Panc1 (cell line): ENCODE measurements around the gene NOTUM. TPM values are rescaled to one million over a fixed set of nuclear protein-coding genes. Genes with fewer than 3 reads are reported as not detected.

ENCODE experiments used
- ATAC-seq: fragments of 200-7000 bp; cut with Tn5 transposase; 2 replicates; pipeline ENCODE4 v1.9.1; 2020; ENCODE audit warnings: mild to moderate bottlenecking, moderate library complexity
- BruUV-seq: library from RNA; stranded (reverse); fragments of 400-500 nt; replicated peaks from 2 replicates; lab custom pipeline; 2021; lab: Mats Ljungman, UMichigan
- CTCF ChIA-PET: fragments of 300-600 bp; sonication (Branson Sonifier 250); formaldehyde crosslinking; loops from one replicate; lab custom pipeline; 2022; ENCODE audit warnings: antibody characterized with exemption; lab: Charles Lee
- POLR2A ChIA-PET: fragments of 300-600 bp; sonication (Branson Sonifier 250); formaldehyde crosslinking; loops from one replicate; lab custom pipeline; 2022; ENCODE audit warnings: antibody characterized with exemption; lab: Charles Lee
- DNase-seq: peaks from one replicate; pipeline ENCODE4 v3.0.0-alpha.2; 2010; ENCODE audit warnings: low read depth, low spot score
- H3K27ac ChIP-seq: 2 replicates; pipeline ENCODE4 v1.5.1; 2011; ENCODE audit warnings: mild to moderate bottlenecking, low read length, inconsistent platforms
- H3K27me3 ChIP-seq: fragments of 200-500 bp; sonication (Bioruptor generic); 2 replicates; pipeline ENCODE4 v1.6.0; 2014; ENCODE audit warnings: low read length, inconsistent platforms; ENCODE audit not compliant: control insufficient read depth, insufficient read depth
- H3K36me3 ChIP-seq: fragments of 200-500 bp; sonication (Bioruptor generic); 2 replicates; pipeline ENCODE4 v1.5.1; 2014; ENCODE audit warnings: inconsistent platforms, mild to moderate bottlenecking, low read length, moderate library complexity; ENCODE audit not compliant: control insufficient read depth, insufficient read depth
- H3K4me1 ChIP-seq: 2 replicates; pipeline ENCODE4 v1.5.1; 2011; ENCODE audit warnings: inconsistent platforms, mild to moderate bottlenecking, low read length, moderate library complexity; ENCODE audit not compliant: control insufficient read depth, insufficient read depth
- H3K4me3 ChIP-seq, 2 experiments: 2 replicates each; pipeline ENCODE4 v1.5.1; 2011 to 2012; ENCODE audit warnings: low read depth in 2 of 2, low read length in 2 of 2, mild to moderate bottlenecking in 2 of 2, inconsistent platforms in 1 of 2, moderate library complexity in 1 of 2
- H3K9me3 ChIP-seq: fragments of 200-500 bp; sonication (Bioruptor generic); 2 replicates; pipeline ENCODE4 v1.5.1; 2014; ENCODE audit warnings: low read depth, mild to moderate bottlenecking, inconsistent platforms, low read length, moderate library complexity; ENCODE audit not compliant: control insufficient read depth, insufficient read depth
- POLR2AphosphoS5 ChIP-seq: IDR thresholded peaks from 2 replicates; pipeline ENCODE4 v1.6.1; 2012; ENCODE audit warnings: mild to moderate bottlenecking, low read depth, low read length, moderate library complexity
- SIN3A ChIP-seq: IDR thresholded peaks from 2 replicates; pipeline ENCODE4 v1.6.1; 2012; ENCODE audit warnings: low read depth, mild to moderate bottlenecking, low read length, moderate library complexity, borderline replicate concordance; ENCODE audit not compliant: insufficient read depth
- TCF7L2 ChIP-seq: IDR thresholded peaks from 2 replicates; pipeline ENCODE4 v1.6.1; 2011; ENCODE audit warnings: mild to moderate bottlenecking, low read depth, low read length, inconsistent platforms
- in situ Hi-C: cut with HindIII; loops from 2 replicates; pipeline ENCODE4 v1.10.0; 2016; ENCODE audit warnings: low sequenced_read_pairs, low pct_unique_long_range_greater_than_20kb
- intact Hi-C: fragments of 100-400 bp; cut with micrococcal nuclease; formaldehyde crosslinking; loops from one replicate; pipeline ENCODE4 v1.10.0; 2022; ENCODE audit not compliant: unreplicated experiment
- total RNA-seq: library from RNA; stranded (reverse); gene quantifications from one replicate; pipeline ENCODE4 v1.2.1, GENCODE V29; 2021; ENCODE audit not compliant: unreplicated experiment
- TF ChIP-seq, protein P1 (sequence below): fragments of 450-650 bp; IDR thresholded peaks from 2 replicates; pipeline ENCODE4 v1.5.1; 2017; ENCODE audit warnings: mild to moderate bottlenecking
- TF ChIP-seq, protein P2 (sequence below), 2 experiments: IDR thresholded peaks; 2 replicates each; pipeline ENCODE4 v1.6.1; 2011 to 2012; ENCODE audit warnings: low read depth in 2 of 2, control low read depth in 1 of 2, low read length in 1 of 2, mild to moderate bottlenecking in 1 of 2, moderate library complexity in 1 of 2; ENCODE audit not compliant: insufficient read depth in 1 of 2

Gene NOTUM
- total RNA-seq, 1 experiment from 2014 or later = 2.0 TPM

DNA sequence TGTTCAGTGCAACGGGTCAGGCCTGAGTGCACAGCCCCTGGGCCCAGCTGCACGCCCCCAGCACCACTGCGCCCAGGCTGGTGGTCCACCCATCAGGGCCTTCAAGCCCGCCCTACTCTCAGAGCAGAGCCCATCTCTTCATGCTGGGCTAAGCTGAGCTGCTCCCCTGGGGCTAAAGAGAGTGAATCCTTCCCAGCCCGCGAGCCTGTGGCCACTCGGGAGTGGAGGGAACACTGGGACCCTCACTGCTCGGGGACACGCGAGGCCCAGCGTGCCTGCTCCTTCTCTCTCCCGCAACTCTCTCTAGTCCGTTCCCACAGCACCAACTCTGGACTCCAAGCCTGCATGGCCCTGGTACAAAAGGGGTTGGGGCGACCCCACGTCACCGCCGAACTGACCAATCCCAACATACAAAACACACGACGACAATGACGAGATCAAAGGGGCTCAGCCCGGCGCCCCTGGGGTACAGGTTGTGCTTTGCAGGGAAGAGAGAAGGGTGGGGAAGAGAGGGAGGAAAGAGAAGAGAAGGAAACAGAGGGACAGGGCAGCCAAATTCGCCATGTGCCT is 38.9 kb downstream of the NOTUM start:
- Histone ChIP-seq H3K27ac (0 out of 2 replicates have a peak overlapping the region, but pooled peaks have one; percentile 45), H3K9me3 (no peaks in the 10 kb centered on the region), H3K4me1 (peaks cover 60% of the 10 kb centered on the region), H3K4me3 (no peak overlapping the region), H3K27me3 (no peaks in the 10 kb centered on the region), H3K36me3 (peaks cover 9% of the 10 kb centered on the region; the same call in 1 of the 2 replicates)
- intact Hi-C loops = no loop called here
- ChIA-PET POLR2A (no interaction called here), CTCF (no interaction called here)
- TF ChIP-seq, protein P1, sequence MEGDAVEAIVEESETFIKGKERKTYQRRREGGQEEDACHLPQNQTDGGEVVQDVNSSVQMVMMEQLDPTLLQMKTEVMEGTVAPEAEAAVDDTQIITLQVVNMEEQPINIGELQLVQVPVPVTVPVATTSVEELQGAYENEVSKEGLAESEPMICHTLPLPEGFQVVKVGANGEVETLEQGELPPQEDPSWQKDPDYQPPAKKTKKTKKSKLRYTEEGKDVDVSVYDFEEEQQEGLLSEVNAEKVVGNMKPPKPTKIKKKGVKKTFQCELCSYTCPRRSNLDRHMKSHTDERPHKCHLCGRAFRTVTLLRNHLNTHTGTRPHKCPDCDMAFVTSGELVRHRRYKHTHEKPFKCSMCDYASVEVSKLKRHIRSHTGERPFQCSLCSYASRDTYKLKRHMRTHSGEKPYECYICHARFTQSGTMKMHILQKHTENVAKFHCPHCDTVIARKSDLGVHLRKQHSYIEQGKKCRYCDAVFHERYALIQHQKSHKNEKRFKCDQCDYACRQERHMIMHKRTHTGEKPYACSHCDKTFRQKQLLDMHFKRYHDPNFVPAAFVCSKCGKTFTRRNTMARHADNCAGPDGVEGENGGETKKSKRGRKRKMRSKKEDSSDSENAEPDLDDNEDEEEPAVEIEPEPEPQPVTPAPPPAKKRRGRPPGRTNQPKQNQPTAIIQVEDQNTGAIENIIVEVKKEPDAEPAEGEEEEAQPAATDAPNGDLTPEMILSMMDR = no peak
- no peak for TF ChIP-seq TCF7L2
- no peak for TF ChIP-seq SIN3A
- TF ChIP-seq, protein P2, sequence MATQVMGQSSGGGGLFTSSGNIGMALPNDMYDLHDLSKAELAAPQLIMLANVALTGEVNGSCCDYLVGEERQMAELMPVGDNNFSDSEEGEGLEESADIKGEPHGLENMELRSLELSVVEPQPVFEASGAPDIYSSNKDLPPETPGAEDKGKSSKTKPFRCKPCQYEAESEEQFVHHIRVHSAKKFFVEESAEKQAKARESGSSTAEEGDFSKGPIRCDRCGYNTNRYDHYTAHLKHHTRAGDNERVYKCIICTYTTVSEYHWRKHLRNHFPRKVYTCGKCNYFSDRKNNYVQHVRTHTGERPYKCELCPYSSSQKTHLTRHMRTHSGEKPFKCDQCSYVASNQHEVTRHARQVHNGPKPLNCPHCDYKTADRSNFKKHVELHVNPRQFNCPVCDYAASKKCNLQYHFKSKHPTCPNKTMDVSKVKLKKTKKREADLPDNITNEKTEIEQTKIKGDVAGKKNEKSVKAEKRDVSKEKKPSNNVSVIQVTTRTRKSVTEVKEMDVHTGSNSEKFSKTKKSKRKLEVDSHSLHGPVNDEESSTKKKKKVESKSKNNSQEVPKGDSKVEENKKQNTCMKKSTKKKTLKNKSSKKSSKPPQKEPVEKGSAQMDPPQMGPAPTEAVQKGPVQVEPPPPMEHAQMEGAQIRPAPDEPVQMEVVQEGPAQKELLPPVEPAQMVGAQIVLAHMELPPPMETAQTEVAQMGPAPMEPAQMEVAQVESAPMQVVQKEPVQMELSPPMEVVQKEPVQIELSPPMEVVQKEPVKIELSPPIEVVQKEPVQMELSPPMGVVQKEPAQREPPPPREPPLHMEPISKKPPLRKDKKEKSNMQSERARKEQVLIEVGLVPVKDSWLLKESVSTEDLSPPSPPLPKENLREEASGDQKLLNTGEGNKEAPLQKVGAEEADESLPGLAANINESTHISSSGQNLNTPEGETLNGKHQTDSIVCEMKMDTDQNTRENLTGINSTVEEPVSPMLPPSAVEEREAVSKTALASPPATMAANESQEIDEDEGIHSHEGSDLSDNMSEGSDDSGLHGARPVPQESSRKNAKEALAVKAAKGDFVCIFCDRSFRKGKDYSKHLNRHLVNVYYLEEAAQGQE (IDR thresholded peaks at IDR 0.05; ENCODE audit: insufficient read depth in 1 of 2, low read depth in 2 of 2, low read length in 1 of 2) = no peak
- no peak for TF ChIP-seq POLR2AphosphoS5
- in situ Hi-C loops = no loop called here
- no peak for ATAC-seq
- no peak for DNase-seq
- no TSS peak for BruUV-seq

DNA sequence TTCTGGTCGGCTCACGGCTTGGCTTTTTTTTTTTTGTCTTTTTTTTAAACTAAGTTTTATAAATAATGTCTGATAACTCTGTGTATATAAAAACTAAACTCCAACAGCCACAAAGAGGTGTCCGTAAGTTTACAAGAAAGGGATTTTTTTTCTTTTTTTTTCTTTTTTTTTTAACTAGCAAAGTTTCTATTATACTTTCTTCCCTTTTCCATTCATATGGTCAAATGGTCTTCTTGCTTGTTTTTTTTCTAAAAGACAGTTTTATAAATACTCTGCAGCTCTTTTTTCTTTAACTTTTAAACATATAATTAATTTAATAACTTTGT is 39.5 kb downstream of the NOTUM start:
- DNase-seq (no peak), ATAC-seq (no peak)
- Histone ChIP-seq H3K4me1 (peaks cover 65% of the 10 kb centered on the region), H3K4me3 (no peak overlapping the region), H3K27ac (peak overlapping the region; percentile 59; the same call in 1 of the 2 replicates), H3K36me3 (peaks cover 12% of the 10 kb centered on the region; the same call in 1 of the 2 replicates), H3K9me3 (no peaks in the 10 kb centered on the region), H3K27me3 (no peaks in the 10 kb centered on the region)
- POLR2A ChIA-PET = no interaction called here
- in situ Hi-C loops (no loop called here), intact Hi-C loops (no loop called here)
- TSS peak; percentile 28 for BruUV-seq
- CTCF ChIA-PET = no interaction called here
- TF ChIP-seq, protein P1 = no peak
- no peak for TF ChIP-seq SIN3A
- no peak for TF ChIP-seq POLR2AphosphoS5
- TF ChIP-seq TCF7L2 = no peak
- TF ChIP-seq, protein P2 (IDR thresholded peaks at IDR 0.05; ENCODE audit: insufficient read depth in 1 of 2, low read depth in 2 of 2, low read length in 1 of 2) = no peak
